Panc1 (cell line): Measurements from ENCODE around the gene EIF4G3.

Experiments used
- CTCF ChIP-seq: fragments of 450-650 bp; IDR thresholded peaks from 2 replicates; pipeline ENCODE4 v1.5.1; 2017; ENCODE audit warnings: mild to moderate bottlenecking
- POLR2AphosphoS5 ChIP-seq: IDR thresholded peaks from 2 replicates; pipeline ENCODE4 v1.6.1; 2012; ENCODE audit warnings: mild to moderate bottlenecking, low read depth, low read length, moderate library complexity
- TF ChIP-seq, protein P1 (sequence below), 2 experiments: IDR thresholded peaks; 2 replicates each; pipeline ENCODE4 v1.6.1; 2011 to 2012; ENCODE audit warnings: low read depth in 2 of 2, control low read depth in 1 of 2, low read length in 1 of 2, mild to moderate bottlenecking in 1 of 2, moderate library complexity in 1 of 2; ENCODE audit not compliant: insufficient read depth in 1 of 2

- TF ChIP-seq CTCF (no peak), POLR2AphosphoS5 (no peak)
- TF ChIP-seq, protein P1, sequence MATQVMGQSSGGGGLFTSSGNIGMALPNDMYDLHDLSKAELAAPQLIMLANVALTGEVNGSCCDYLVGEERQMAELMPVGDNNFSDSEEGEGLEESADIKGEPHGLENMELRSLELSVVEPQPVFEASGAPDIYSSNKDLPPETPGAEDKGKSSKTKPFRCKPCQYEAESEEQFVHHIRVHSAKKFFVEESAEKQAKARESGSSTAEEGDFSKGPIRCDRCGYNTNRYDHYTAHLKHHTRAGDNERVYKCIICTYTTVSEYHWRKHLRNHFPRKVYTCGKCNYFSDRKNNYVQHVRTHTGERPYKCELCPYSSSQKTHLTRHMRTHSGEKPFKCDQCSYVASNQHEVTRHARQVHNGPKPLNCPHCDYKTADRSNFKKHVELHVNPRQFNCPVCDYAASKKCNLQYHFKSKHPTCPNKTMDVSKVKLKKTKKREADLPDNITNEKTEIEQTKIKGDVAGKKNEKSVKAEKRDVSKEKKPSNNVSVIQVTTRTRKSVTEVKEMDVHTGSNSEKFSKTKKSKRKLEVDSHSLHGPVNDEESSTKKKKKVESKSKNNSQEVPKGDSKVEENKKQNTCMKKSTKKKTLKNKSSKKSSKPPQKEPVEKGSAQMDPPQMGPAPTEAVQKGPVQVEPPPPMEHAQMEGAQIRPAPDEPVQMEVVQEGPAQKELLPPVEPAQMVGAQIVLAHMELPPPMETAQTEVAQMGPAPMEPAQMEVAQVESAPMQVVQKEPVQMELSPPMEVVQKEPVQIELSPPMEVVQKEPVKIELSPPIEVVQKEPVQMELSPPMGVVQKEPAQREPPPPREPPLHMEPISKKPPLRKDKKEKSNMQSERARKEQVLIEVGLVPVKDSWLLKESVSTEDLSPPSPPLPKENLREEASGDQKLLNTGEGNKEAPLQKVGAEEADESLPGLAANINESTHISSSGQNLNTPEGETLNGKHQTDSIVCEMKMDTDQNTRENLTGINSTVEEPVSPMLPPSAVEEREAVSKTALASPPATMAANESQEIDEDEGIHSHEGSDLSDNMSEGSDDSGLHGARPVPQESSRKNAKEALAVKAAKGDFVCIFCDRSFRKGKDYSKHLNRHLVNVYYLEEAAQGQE (IDR thresholded peaks at IDR 0.05; ENCODE audit: insufficient read depth in 1 of 2, low read depth in 2 of 2, low read length in 1 of 2) = no peak
Measured at GRCh38 chr1:20921285-20921684, 255.4 kb downstream of the EIF4G3 start.
